ENCODE data around the gene WDR18.

The WDR18 gene

GRCh38 chr19:984165-984967, at the start of gene WDR18:
Gene WDR18 (plus strand): TSS chr19:984345. CDS start chr19:984354, 9 bp downstream.
- Mint-ChIP-seq H3K36me3 (peaks cover 5% of the 10 kb centered on the region), H3K4me3 (peak within 1 kb of the TSS; percentile 96), H3K4me1 (peaks cover 16% of the 10 kb centered on the region), H3K27ac (peak within 1 kb of the TSS; percentile 93), H3K9me3 (no peaks in the 10 kb centered on the region), H3K27me3 (no peaks in the 10 kb centered on the region)
- DNase-seq (ENCODE audit: low spot score in 2 of 2) = peak; percentile 87 to 91
- ATAC-seq (ENCODE audit: low read depth) = peak; percentile 93

GRCh38 chr19:934865-935479, 49.2 kb upstream of the WDR18 start:
- H3K4me3 Mint-ChIP-seq = no peak overlapping the region
- H3K27ac Mint-ChIP-seq = no peak overlapping the region
- ATAC-seq (ENCODE audit: low read depth) = peak; percentile 23
- peaks cover 21% of the 10 kb centered on the region for H3K4me1 Mint-ChIP-seq
- H3K27me3 Mint-ChIP-seq = no peaks in the 10 kb centered on the region
- H3K36me3 Mint-ChIP-seq = peaks cover 6% of the 10 kb centered on the region
- no peak for DNase-seq (ENCODE audit: low spot score in 2 of 2)
- no peaks in the 10 kb centered on the region for H3K9me3 Mint-ChIP-seq

- H3K9me3 Mint-ChIP-seq = no peaks in the 10 kb centered on the region
- ATAC-seq (ENCODE audit: low read depth) (no peak), DNase-seq (ENCODE audit: low spot score in 2 of 2) (no peak)
- H3K4me3 Mint-ChIP-seq = no peak overlapping the region
- H3K27ac Mint-ChIP-seq = no peak overlapping the region
- peaks cover 25% of the 10 kb centered on the region for H3K4me1 Mint-ChIP-seq
- peaks cover 6% of the 10 kb centered on the region for H3K36me3 Mint-ChIP-seq
- H3K27me3 Mint-ChIP-seq = no peaks in the 10 kb centered on the region
Measured at GRCh38 chr19:936175-936546, 48.0 kb upstream of the WDR18 start.

- no peaks in the 10 kb centered on the region for H3K27me3 Mint-ChIP-seq
- ATAC-seq (ENCODE audit: low read depth) (peak; percentile 20), DNase-seq (ENCODE audit: low spot score in 2 of 2) (no peak)
- no peaks in the 10 kb centered on the region for H3K9me3 Mint-ChIP-seq
- peaks cover 6% of the 10 kb centered on the region for H3K36me3 Mint-ChIP-seq
- H3K27ac Mint-ChIP-seq = peak overlapping the region; percentile 85
- peaks cover 29% of the 10 kb centered on the region for H3K4me1 Mint-ChIP-seq
- H3K4me3 Mint-ChIP-seq = no peak overlapping the region
Measured at GRCh38 chr19:937259-937694, 46.9 kb upstream of the WDR18 start.

GRCh38 chr19:938233-938923, 45.8 kb upstream of the WDR18 start:
- Mint-ChIP-seq H3K9me3 (no peaks in the 10 kb centered on the region), H3K27me3 (no peaks in the 10 kb centered on the region), H3K4me1 (peaks cover 22% of the 10 kb centered on the region), H3K27ac (peak overlapping the region; percentile 53), H3K36me3 (peaks cover 6% of the 10 kb centered on the region), H3K4me3 (no peak overlapping the region)
- DNase-seq (ENCODE audit: low spot score in 2 of 2) (no peak), ATAC-seq (ENCODE audit: low read depth) (no peak)

GRCh38 chr19:939439-939838, 44.7 kb upstream of the WDR18 start:
- H3K9me3 Mint-ChIP-seq = no peaks in the 10 kb centered on the region
- DNase-seq (ENCODE audit: low spot score in 2 of 2) (no peak), ATAC-seq (ENCODE audit: low read depth) (no peak)
- H3K4me1 Mint-ChIP-seq = peaks cover 24% of the 10 kb centered on the region
- H3K4me3 Mint-ChIP-seq = peak overlapping the region; percentile 79
- H3K27me3 Mint-ChIP-seq = no peaks in the 10 kb centered on the region
- peak overlapping the region; percentile 70 for H3K27ac Mint-ChIP-seq
- peaks cover 7% of the 10 kb centered on the region for H3K36me3 Mint-ChIP-seq

- no peaks in the 10 kb centered on the region for H3K27me3 Mint-ChIP-seq
- peak overlapping the region; percentile 70 for H3K27ac Mint-ChIP-seq
- DNase-seq (ENCODE audit: low spot score in 2 of 2) (no peak), ATAC-seq (ENCODE audit: low read depth) (no peak)
- peaks cover 28% of the 10 kb centered on the region for H3K4me1 Mint-ChIP-seq
- H3K9me3 Mint-ChIP-seq = no peaks in the 10 kb centered on the region
- H3K4me3 Mint-ChIP-seq = peak overlapping the region; percentile 79
- H3K36me3 Mint-ChIP-seq = peaks cover 7% of the 10 kb centered on the region
Measured at GRCh38 chr19:939922-940321, 44.2 kb upstream of the WDR18 start.

- no peaks in the 10 kb centered on the region for H3K27me3 Mint-ChIP-seq
- peak overlapping the region; percentile 74 for H3K27ac Mint-ChIP-seq
- peak; percentile 46 to 60 for DNase-seq (ENCODE audit: low spot score in 2 of 2)
- peak; percentile 70 for ATAC-seq (ENCODE audit: low read depth)
- no peaks in the 10 kb centered on the region for H3K9me3 Mint-ChIP-seq
- H3K36me3 Mint-ChIP-seq = peaks cover 7% of the 10 kb centered on the region
- peak overlapping the region; percentile 84 for H3K4me3 Mint-ChIP-seq
- peaks cover 30% of the 10 kb centered on the region for H3K4me1 Mint-ChIP-seq
Measured at GRCh38 chr19:940591-941291, 43.4 kb upstream of the WDR18 start.

- peaks cover 30% of the 10 kb centered on the region for H3K4me1 Mint-ChIP-seq
- peak; percentile 8 for ATAC-seq (ENCODE audit: low read depth)
Measured at GRCh38 chr19:941292-942132, 42.6 kb upstream of the WDR18 start.

GRCh38 chr19:942133-942645, 42.0 kb upstream of the WDR18 start:
- no peaks in the 10 kb centered on the region for H3K9me3 Mint-ChIP-seq
- H3K36me3 Mint-ChIP-seq = peaks cover 5% of the 10 kb centered on the region
- H3K4me3 Mint-ChIP-seq = no peak overlapping the region
- H3K4me1 Mint-ChIP-seq = peaks cover 27% of the 10 kb centered on the region
- no peak overlapping the region for H3K27ac Mint-ChIP-seq
- ATAC-seq (ENCODE audit: low read depth) (no peak), DNase-seq (ENCODE audit: low spot score in 2 of 2) (no peak)
- no peaks in the 10 kb centered on the region for H3K27me3 Mint-ChIP-seq

More at GRCh38 chr19:941292-942132, 42.6 kb upstream of the WDR18 start:
- Mint-ChIP-seq H3K9me3 (no peaks in the 10 kb centered on the region), H3K4me3 (peak overlapping the region; percentile 84), H3K36me3 (peaks cover 7% of the 10 kb centered on the region), H3K27ac (peak overlapping the region; percentile 74), H3K27me3 (no peaks in the 10 kb centered on the region)
- DNase-seq (ENCODE audit: low spot score in 2 of 2) = no peak

- DNase-seq (ENCODE audit: low spot score in 2 of 2) = no peak
- Mint-ChIP-seq H3K4me3 (no peak overlapping the region), H3K4me1 (peaks cover 30% of the 10 kb centered on the region)
Measured at GRCh38 chr19:943551-944170, 40.5 kb upstream of the WDR18 start.

GRCh38 chr19:944171-944567, 40.0 kb upstream of the WDR18 start:
- H3K27ac Mint-ChIP-seq = peak overlapping the region; percentile 93
- H3K4me1 Mint-ChIP-seq = peaks cover 30% of the 10 kb centered on the region
- peaks cover 2% of the 10 kb centered on the region for H3K36me3 Mint-ChIP-seq
- no peak for DNase-seq (ENCODE audit: low spot score in 2 of 2)
- ATAC-seq (ENCODE audit: low read depth) = peak; percentile 5
- no peaks in the 10 kb centered on the region for H3K27me3 Mint-ChIP-seq
- no peaks in the 10 kb centered on the region for H3K9me3 Mint-ChIP-seq
- H3K4me3 Mint-ChIP-seq = no peak overlapping the region

More at GRCh38 chr19:943551-944170, 40.5 kb upstream of the WDR18 start:
- H3K36me3 Mint-ChIP-seq = peaks cover 2% of the 10 kb centered on the region
- peak overlapping the region; percentile 93 for H3K27ac Mint-ChIP-seq
- H3K9me3 Mint-ChIP-seq = no peaks in the 10 kb centered on the region
- no peak for ATAC-seq (ENCODE audit: low read depth)
- H3K27me3 Mint-ChIP-seq = no peaks in the 10 kb centered on the region

All from memory B cell (primary cell).